Transverse colon (tissue), 4 donors: Measurements from ENCODE around the gene PRKCA. TPM values are rescaled to one million over a fixed set of nuclear protein-coding genes. Genes with fewer than 3 reads are reported as not detected.

Experiments
- DNase-seq: peaks from one replicate; pipeline ENCODE4 v3.0.0-alpha.2; 2019
- H3K27ac ChIP-seq, 4 donors: fragments of 200-600 bp; sonication (generic); 2 replicates each; pipeline ENCODE4 v1.5.1; 2016 to 2018; ENCODE audit warnings: inconsistent platforms in 4 of 4
- H3K27me3 ChIP-seq: fragments of 200-600 bp; sonication (generic); 2 replicates; pipeline ENCODE4 v1.5.1; 2017; ENCODE audit warnings: inconsistent platforms
- H3K36me3 ChIP-seq, 4 donors: fragments of 200-600 bp; sonication (generic); 2 replicates each; pipeline ENCODE4 v1.5.1; 2017 to 2019; ENCODE audit warnings: inconsistent platforms in 4 of 4
- H3K4me1 ChIP-seq, 4 donors: fragments of 200-600 bp; sonication (generic); 2 replicates each; pipeline ENCODE4 v1.5.1; 2017 to 2020; ENCODE audit warnings: inconsistent platforms in 4 of 4
- H3K4me3 ChIP-seq, 4 donors: fragments of 200-600 bp; sonication (generic); 1 replicate in 1 of 4; 2 replicates in 3 of 4; pipeline versions ENCODE4 v1.5.1 to v1.6.1; 2017 to 2019; ENCODE audit warnings: inconsistent platforms in 4 of 4
- H3K9me3 ChIP-seq, 2 donors: fragments of 200-600 bp; sonication (generic); 2 replicates each; pipeline ENCODE4 v1.5.1; 2017 to 2019; ENCODE audit warnings: inconsistent platforms in 2 of 2
- CTCF ChIP-seq, 5 experiments: fragments of 200-600 bp in 3 of 5; fragments of 450-650 bp in 2 of 5; sonication (generic) in 3 of 5; IDR thresholded peaks; 1 replicate in 2 of 5; 2 replicates in 3 of 5; pipeline ENCODE4 v1.5.1; 2016 to 2017; ENCODE audit warnings: antibody characterized with exemption in 5 of 5, inconsistent platforms in 3 of 5, mild to moderate bottlenecking in 2 of 5, moderate library complexity in 1 of 5
- EP300 ChIP-seq: sonication (generic); formaldehyde crosslinking; IDR thresholded peaks from one replicate; pipeline ENCODE4 v1.6.1; 2017; ENCODE audit warnings: antibody characterized with exemption, low read depth
- POLR2A ChIP-seq: fragments of 450-650 bp; IDR thresholded peaks from one replicate; pipeline ENCODE4 v1.6.1; 2016; ENCODE audit warnings: antibody characterized with exemption, mild to moderate bottlenecking, moderate library complexity
- POLR2AphosphoS5 ChIP-seq, 3 donors: sonication (generic); formaldehyde crosslinking; IDR thresholded peaks; one replicate each; pipeline ENCODE4 v1.6.1; 2016; ENCODE audit warnings: antibody characterized with exemption in 3 of 3
- WGBS, 2 donors: methylation state at CpG; one replicate each; pipeline ENCODE4 v1.1.5; 2018; ENCODE audit warnings: low coverage in 1 of 2; 5-methylcytosine and 5-hydroxymethylcytosine counted together
- in situ Hi-C, 4 donors: fragments of 200-750 bp; cut with MboI; loops; one replicate each; pipeline versions ENCODE4 v1.15.0 to v1.15.1; 2017; ENCODE audit warnings: low sequenced_read_pairs in 3 of 4, low pct_ligation_motif_present in 1 of 4, low pct_unique_long_range_greater_than_20kb in 1 of 4
- intact Hi-C: fragments of 100-400 bp; cut with DNase I; formaldehyde crosslinking; loops from one replicate; pipeline ENCODE4 v1.15.1; 2023; ENCODE audit warnings: low total_unique reads
- total RNA-seq, 4 donors: library from RNA; depleted of rRNA; stranded (reverse); fragments of >200 nt; gene quantifications; one replicate each; pipeline ENCODE4 v1.1.0, GENCODE V29; 2016

PRKCA gene
- total RNA-seq, 4 donors from 2014 or later: 16.1 to 49.7 (median 31.7) TPM

GRCh38 chr17:66636111-66636510 lies 333.7 kb downstream of the PRKCA start:
- TF ChIP-seq POLR2A (no peak), POLR2AphosphoS5 (IDR thresholded peaks at IDR 0.05) (peak in 1 of 3 donors; percentile 16)
- intact Hi-C loops (no loop called here), in situ Hi-C loops (no loop called here)
- Histone ChIP-seq H3K27ac (peak overlapping the region in 1 of 4 donors; percentile 7), H3K27me3 (no peaks in the 10 kb centered on the region), H3K4me3 (no peak overlapping the region), H3K9me3 (no peaks in the 10 kb centered on the region), H3K4me1 (peaks cover 0 to 3% (median 0%) of the 10 kb centered on the region in 4 donors), H3K36me3 (no peaks in the 10 kb centered on the region)
- WGBS, 2 donors: 71% methylated on average over 4 of the region's 4 CpGs; no CpG with 5 or more reads in 1 of the 2 donors
- no peak for DNase-seq

- 90 to 100% methylated on average over 1 to 6 of the region's 6 CpGs for whole genome bisulfite sequencing, 2 donors
- no peaks in the 10 kb centered on the region for H3K36me3 ChIP-seq
- DNase-seq: no peak
- H3K4me3 ChIP-seq: no peak overlapping the region
- in situ Hi-C loops (no loop called here), intact Hi-C loops (no loop called here)
- no peaks in the 10 kb centered on the region for H3K9me3 ChIP-seq
- H3K27me3 ChIP-seq: no peaks in the 10 kb centered on the region
- no peak overlapping the region for H3K27ac ChIP-seq
- H3K4me1 ChIP-seq: peaks cover 0 to 3% (median 0%) of the 10 kb centered on the region in 4 donors
- TF ChIP-seq EP300: no peak
- TF ChIP-seq POLR2AphosphoS5 (IDR thresholded peaks at IDR 0.05): no peak
- no peak for TF ChIP-seq CTCF (IDR thresholded peaks at IDR 0.05)
- no peak for TF ChIP-seq POLR2A
Measured at GRCh38 chr17:66637491-66637890, 335.1 kb downstream of the PRKCA start.

- Histone ChIP-seq H3K36me3 (no peaks in the 10 kb centered on the region), H3K4me3 (no peak overlapping the region), H3K27me3 (no peaks in the 10 kb centered on the region), H3K27ac (no peak overlapping the region), H3K9me3 (no peaks in the 10 kb centered on the region), H3K4me1 (peaks cover 0 to 9% (median 2%) of the 10 kb centered on the region in 4 donors)
- no peak for TF ChIP-seq EP300
- TF ChIP-seq CTCF (IDR thresholded peaks at IDR 0.05): no peak
- TF ChIP-seq POLR2A: no peak
- no peak for TF ChIP-seq POLR2AphosphoS5 (IDR thresholded peaks at IDR 0.05)
- intact Hi-C loops (no loop called here), in situ Hi-C loops (no loop called here)
- WGBS, 2 donors: 91 to 97% methylated on average over 7 to 9 of the region's 9 CpGs
- no peak for DNase-seq
Measured at GRCh38 chr17:66638707-66639479, 336.5 kb downstream of the PRKCA start.

GRCh38 chr17:66643815-66644710 lies 341.6 kb downstream of the PRKCA start:
- Histone ChIP-seq H3K27me3 (no peaks in the 10 kb centered on the region), H3K27ac (no peak overlapping the region), H3K4me3 (no peak overlapping the region), H3K36me3 (no peaks in the 10 kb centered on the region), H3K4me1 (peaks cover 0 to 16% (median 9%) of the 10 kb centered on the region in 4 donors), H3K9me3 (no peaks in the 10 kb centered on the region)
- intact Hi-C loops (no loop called here), in situ Hi-C loops (no loop called here)
- TF ChIP-seq POLR2AphosphoS5 (IDR thresholded peaks at IDR 0.05) (no peak), POLR2A (no peak), EP300 (no peak), CTCF (IDR thresholded peaks at IDR 0.05) (no peak)
- WGBS, 2 donors: 62 to 69% methylated on average over 10 to 11 of the region's 11 CpGs
- no peak for DNase-seq
